GM19240 (cell line): Measurements from ENCODE around the gene ITGAV.

Experiments used
- DNase-seq: peaks from one replicate; pipeline ENCODE4 v3.0.0; 2011; ENCODE audit warnings: low spot score; ENCODE audit not compliant: insufficient read length

Gene ITGAV

DNA sequence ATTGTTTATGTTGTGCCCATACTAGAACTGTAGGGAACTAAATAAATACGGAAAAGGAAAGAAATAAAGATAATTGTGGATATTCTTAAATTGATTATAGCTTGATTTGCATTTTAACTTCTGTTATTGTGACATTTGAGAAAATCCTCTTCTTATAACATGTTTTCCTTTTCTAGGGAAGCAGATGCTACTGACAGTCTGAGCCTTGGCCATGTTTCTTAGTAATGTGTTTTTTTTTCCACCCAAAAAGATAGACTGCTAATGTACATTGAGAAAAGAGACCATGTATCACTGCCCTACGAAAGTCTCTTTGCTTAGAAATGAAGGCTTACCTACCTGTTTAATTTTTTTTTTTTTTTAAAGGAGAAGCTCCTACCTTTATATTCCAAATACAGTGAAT, 22.2 kb downstream of the ITGAV start:
- DNase-seq = no peak

GRCh38 chr2:186612555-186613440, 22.9 kb downstream of the ITGAV start:
- DNase-seq = no peak

DNA sequence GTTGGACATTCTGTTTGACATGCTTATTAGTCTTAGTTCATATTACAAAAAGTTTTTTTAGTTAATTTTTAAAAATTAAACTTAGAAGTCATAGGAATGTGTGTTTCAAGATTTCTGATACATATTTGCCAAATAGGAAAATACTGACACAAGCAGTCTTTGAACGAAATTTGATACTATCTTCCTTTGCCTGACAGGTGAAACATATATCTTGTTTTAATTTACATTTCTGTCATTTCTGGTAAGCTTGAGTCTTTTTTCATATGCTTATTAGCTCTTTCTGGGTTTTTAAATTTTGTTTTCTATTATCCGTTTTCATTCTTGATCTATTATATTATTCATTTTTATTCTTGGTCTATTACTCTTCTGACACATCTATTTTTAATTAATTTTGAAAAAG, 24.5 kb downstream of the ITGAV start:
- DNase-seq = no peak

DNA sequence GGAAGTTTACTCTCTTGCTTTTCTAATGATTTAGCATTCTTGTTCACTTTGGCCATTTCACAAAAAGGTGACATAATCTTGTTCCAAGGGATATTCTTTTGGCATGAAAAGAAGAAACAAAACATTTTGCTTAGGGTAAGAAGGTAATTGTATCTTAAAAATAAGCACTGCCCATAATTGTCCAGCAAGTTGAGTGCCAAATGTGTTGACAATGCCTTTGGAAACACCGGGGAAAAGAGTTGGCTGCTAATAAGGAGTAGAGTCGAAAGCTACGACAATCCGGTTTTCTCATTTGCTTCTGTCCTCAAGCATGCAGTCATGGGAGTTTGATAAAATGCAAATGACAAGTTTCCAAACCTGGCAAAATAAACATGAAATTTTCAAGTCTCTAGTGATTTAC, 27.3 kb downstream of the ITGAV start:
- DNase-seq = no peak

DNA sequence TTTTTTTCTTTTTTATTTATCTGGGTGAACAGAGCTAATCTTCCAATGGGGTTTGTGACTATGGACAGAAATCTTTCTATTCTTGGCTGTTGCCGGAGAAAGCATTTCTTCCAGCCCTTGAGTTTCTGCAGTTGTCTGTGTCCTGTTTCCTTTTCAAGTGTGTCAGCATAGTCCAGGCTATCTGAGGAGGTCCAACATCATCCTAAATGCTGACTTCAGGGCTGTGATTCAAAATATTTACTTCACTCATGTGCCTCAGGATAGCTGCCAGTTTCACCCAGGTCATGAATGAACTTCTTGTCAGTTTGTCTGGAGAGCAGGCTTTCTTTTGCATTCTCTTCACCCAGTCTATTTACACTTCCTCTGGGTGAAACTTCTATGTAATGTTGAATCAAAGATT, 27.9 kb downstream of the ITGAV start:
- DNase-seq = no peak

DNA sequence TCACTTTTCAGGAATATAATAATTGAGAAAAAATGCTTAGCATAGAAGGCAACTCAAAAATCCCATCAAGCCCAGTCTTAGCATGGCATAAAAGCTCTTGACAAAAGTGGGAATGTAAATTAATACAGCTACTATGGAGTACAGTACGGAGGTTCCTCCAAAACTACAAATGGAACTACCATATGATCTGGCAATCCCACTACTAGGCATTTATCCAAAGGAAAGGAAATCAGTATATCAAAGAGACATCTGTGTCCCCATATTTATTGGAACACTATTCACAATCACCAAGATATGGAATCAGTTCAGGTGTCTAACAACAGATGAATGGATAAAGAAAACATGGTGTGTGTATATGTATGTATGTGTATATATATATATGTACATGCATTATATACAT, 28.8 kb downstream of the ITGAV start:
- no peak for DNase-seq

GRCh38 chr2:186623084-186623483, 33.2 kb downstream of the ITGAV start:
- DNase-seq = no peak

- no peak for DNase-seq
Observed at GRCh38 chr2:186624276-186624675, 34.4 kb downstream of the ITGAV start.

DNA sequence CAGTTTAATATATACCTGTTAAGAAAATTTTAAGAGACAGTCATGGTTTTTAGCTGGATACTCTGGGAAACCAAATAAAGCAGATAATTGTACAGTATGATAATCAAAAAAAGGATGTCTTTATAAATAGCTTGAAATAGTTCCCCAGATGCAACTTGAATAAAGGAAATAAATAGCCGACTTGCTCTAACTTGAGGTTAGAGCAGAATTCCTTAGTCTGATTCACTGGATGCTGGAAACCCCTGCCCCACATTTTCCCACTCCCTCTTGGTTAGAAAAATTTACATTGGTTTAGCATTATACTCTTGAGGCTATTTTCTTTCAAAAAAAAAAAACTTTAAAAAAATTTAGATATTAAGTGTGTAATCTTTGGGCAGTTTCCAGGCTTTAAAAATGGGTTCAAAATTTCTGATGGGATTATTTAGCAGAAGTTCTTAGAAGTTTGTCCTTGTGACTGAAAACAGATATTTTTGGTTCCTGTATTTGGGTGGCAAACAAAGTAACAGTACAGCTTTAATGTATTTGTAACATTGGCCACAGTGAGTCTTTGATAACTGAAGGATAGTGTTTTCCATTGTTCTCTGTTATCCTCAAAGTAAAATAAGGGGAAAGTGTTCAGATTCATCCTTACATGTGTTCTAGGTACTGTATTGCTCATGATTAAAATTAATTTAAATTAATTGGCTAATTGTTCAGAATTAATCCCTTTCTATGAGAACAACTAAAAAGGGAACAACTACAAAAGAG, 39.6 kb downstream of the ITGAV start:
- no peak for DNase-seq

- no peak for DNase-seq
Observed at GRCh38 chr2:186632417-186632816, 42.6 kb downstream of the ITGAV start.

GRCh38 chr2:186634701-186635100, 44.8 kb downstream of the ITGAV start:
- no peak for DNase-seq

DNA sequence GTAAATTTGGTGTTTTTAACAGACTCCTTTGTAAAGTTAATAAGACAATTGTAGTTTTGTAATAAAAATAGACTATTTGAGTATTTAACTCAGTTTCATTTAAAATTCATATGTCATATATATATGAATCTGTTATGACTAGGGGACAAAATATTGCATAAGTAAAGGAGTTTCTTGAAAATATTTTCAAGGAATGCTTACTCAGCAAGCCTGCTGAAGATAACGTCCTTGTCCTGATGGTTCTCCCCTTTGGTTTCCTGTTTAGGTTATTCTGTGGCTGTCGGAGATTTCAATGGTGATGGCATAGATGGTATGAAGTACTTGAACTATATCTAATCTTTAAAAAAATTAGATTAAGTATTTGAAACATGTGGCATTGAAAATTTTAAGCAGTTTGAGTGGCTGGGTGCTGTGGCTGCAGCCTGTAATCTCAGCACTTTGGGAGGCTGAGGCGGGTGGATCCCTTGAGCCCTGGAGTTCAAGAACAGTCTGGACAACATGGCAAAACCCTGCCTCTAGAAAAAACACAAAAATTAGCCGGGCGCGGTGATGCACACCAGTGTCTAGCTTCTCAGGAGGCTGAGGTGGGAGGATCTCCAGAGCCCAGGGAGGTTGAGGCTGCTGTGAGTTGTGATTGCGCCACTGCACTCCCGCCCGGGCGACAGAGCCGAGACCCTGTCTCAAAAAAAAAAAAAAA, 47.1 kb downstream of the ITGAV start:
- no peak for DNase-seq

GRCh38 chr2:186637497-186637800, 47.6 kb downstream of the ITGAV start:
- no peak for DNase-seq

DNA sequence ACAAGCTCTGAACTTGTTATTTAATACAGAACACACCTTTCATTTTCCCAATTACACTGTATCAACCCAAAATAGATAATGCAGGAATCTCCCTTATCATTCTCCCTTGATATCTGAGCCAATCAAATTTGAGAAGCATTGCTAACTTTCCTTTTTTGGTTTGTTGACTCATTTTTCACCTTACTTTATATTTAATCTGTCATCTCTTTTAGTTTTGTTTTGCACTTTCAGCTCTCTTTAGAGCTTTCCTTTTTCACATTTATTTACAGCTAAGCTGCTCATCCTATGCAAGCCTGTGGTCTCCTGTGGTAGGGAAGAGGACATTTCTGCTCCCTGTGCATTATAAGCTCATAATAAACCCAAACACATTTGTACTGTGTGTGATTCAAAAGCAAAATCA, 50.1 kb downstream of the ITGAV start:
- no peak for DNase-seq

DNA sequence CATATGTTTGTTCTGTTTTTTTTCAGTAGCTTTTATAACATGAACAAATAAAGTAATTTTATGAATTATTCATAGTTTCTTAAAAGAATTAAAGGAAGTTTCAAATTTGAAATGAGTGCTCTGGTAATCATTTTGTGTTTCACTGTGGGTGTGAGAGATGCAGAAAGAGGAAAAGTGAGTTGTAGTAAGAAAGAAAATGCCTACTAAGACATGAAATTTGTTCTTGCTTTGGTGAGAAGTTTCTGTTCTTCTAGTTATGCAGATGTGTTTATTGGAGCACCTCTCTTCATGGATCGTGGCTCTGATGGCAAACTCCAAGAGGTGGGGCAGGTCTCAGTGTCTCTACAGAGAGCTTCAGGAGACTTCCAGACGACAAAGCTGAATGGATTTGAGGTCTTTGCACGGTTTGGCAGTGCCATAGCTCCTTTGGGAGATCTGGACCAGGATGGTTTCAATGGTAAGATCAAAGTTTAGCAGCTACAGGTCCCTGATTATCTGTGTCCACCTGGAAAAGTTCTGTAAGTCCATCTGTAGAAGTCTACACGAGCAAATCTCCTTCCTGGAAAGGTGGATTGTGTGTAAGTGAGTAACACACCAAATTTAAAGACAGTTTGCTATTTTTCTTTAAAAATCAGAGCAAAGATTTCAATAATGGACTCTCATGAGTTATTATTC, 51.4 kb downstream of the ITGAV start:
- no peak for DNase-seq

DNA sequence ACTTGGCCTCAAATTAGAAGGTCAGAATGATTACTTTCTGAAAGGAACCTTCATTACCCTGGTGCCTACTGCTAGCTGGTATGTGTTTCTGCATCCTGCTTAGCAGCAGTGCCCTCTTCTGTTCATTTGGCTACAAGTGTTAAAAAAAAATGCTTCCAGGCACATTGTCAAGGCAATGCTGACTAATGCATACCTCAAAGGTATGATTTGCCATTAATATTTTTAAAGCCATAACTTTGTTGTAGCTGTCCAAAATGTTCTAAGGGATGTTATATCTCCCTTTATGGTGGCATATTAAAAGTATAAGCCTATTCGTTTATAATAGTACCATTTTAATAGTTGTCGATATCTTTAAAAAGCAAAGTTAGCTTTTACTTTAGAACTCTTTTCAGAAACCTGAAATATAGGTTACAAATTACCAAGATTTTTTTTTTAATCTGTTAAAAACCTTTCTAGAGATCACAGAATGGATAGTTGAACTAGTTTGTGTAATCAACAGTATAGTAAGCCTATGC, 52.0 kb downstream of the ITGAV start:
- no peak for DNase-seq

DNA sequence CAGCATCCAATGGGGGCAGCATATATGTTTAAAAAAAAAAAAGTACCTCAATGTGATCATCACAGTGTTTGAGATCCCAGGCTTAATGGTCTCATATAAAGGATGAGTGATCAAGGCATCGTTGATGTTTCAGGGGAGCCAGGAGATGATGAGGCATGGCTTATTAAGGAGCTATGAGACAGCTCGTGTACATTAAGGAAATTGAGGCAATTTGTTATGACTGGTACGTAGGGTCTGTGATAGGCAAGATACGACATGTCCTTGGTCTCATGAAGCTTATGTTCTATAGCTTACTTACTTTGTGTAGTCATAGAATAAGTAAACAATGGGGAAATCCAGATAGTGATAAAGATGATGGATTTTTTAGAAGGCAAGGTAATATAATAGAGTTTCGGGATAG, 54.9 kb downstream of the ITGAV start:
- DNase-seq = no peak

DNA sequence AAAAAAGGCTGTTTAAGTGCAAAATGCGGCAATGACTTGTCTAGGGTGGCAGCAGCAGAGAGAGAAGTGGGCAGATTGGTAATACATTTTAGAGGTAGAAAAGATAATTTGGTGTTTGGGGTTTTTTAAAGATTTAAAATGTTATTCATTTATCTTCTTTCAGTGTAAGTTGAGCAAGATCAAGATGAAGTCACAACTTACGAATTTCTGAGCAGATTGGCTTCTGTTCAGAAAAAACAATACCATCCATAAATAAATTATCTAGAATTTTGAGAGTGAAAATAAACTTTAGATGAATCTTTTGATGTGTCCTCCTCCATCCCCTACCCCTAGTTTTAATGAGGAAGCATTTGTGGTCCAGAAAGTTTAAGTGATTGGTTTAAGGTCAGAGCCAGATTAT, 56.1 kb downstream of the ITGAV start:
- DNase-seq = no peak

- no peak for DNase-seq
Observed at GRCh38 chr2:186648130-186648529, 58.3 kb downstream of the ITGAV start.

- DNase-seq = no peak
Observed at GRCh38 chr2:186653511-186653910, 63.7 kb downstream of the ITGAV start.

DNA sequence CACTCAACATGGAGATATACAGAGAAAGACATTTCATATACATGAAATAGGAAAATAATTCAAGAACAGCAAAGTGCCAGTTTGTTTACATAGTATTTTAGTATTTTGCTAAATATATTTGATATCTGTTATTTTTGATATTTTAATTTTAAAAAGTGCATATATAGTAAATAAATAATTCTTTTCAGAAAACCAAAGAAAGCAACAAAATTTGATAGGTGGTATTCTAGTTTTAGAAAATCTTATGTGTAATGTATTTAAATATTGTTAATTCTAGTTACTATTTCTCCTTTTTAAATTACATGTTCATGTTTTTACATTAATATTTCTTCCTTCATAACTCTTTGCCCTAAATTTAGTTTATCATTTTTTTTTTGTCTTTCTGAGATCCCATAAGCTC, 69.5 kb downstream of the ITGAV start:
- no peak for DNase-seq
